ENCODE results near the gene AZIN2.
A peak's percentile ranks its signal among the peaks of the same experiment; 100 is the strongest.

The AZIN2 gene

DNA sequence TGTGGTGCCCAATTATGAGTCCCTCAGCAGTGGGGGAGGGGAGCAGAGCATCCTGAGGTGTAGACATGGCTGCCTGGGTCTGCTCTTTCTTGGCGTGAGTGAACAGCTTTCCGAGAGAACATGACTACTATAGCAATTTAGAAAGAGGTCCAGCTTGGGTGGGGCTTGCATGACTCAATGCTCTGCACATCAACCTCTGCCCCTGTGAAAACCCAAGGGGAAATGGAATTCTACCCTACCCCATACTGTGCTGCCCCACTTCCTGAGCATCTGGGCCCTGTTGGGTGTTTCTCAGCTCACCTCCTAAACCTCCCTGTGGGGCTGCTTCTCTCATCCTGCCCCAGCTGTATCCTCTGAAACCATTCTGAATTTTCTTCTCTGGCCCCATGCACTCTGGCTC, 8.2 kb upstream of the AZIN2 start:
- no peak overlapping the region for H3K4me3 ChIP-seq (ENCODE audit: control insufficient read depth, low read depth, low read length)
- TF ChIP-seq, protein P1, sequence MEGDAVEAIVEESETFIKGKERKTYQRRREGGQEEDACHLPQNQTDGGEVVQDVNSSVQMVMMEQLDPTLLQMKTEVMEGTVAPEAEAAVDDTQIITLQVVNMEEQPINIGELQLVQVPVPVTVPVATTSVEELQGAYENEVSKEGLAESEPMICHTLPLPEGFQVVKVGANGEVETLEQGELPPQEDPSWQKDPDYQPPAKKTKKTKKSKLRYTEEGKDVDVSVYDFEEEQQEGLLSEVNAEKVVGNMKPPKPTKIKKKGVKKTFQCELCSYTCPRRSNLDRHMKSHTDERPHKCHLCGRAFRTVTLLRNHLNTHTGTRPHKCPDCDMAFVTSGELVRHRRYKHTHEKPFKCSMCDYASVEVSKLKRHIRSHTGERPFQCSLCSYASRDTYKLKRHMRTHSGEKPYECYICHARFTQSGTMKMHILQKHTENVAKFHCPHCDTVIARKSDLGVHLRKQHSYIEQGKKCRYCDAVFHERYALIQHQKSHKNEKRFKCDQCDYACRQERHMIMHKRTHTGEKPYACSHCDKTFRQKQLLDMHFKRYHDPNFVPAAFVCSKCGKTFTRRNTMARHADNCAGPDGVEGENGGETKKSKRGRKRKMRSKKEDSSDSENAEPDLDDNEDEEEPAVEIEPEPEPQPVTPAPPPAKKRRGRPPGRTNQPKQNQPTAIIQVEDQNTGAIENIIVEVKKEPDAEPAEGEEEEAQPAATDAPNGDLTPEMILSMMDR (IDR thresholded peaks at IDR 0.05; ENCODE audit: control insufficient read depth, insufficient read depth, low read depth, low read length, missing control alignments) = no peak
- no peak for DNase-seq (ENCODE audit: low read depth)

DNA sequence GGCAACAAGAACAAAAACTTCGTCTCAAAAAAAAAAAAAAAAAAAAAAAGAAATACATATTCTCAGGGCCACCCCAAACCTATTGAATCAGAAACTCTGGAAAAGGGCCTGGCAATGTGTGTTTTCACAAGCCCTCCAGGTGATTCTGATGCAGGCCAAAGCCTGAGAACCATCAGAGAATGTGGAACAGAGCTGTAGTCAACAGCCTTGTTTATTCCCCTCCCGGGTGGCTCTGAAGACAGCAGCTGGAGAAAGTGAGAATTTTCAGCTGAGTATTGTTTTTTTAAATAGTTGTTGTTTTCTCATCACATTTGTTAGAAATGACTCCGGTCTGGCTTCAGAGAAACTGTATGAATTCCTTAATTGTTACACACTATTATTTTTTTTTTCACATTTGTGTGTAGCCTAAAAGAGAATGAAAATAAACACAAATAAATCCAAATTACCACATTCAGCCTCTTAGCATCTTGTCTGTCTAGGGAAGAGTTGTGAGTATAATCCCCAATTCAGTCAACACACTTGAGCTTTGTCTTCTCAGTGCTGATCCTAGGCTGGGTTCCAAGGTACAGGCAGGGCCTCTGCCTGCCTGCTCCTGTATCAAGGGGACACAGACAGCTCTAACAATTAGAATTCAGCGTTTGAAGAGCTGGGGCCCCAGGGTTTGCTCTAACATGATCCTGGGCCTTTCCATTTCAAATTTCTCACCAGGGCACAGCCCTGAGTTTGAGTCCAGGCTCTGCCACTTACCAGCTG, 6.6 kb upstream of the AZIN2 start:
- TF ChIP-seq, protein P1 (IDR thresholded peaks at IDR 0.05; ENCODE audit: control insufficient read depth, insufficient read depth, low read depth, low read length, missing control alignments) = no peak
- no peak overlapping the region for H3K4me3 ChIP-seq (ENCODE audit: control insufficient read depth, low read depth, low read length)
- DNase-seq (ENCODE audit: low read depth) = no peak

DNA sequence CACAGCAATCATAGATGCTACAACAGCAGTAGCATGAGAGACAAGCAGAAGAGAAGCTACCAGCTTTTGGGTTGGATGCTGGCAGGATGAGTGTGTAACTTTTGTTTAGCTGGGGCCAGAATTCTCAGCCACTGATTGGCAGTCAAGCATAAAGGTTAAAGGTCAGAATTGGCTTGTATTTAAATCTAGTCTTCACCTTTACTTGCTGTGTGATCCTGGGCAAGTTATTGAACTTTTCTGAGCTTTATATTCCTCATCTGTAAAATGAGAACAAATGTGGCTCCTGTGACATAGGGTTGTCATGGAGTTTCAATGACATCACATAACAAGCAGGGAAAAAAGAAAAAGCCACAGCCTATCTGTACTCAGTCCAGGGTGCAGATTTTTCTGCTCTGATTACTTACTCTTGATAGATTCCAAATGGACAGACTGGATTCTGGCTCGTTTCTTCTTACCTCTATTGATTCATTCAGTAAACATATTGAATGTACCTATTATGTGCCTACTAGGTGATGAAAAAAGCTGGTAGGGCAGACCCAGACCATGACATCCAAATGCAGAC, 2.8 kb upstream of the AZIN2 start:
- no peak overlapping the region for H3K4me3 ChIP-seq (ENCODE audit: control insufficient read depth, low read depth, low read length)
- DNase-seq (ENCODE audit: low read depth) = no peak
- TF ChIP-seq, protein P1 (IDR thresholded peaks at IDR 0.05; ENCODE audit: control insufficient read depth, insufficient read depth, low read depth, low read length, missing control alignments) = no peak

DNA sequence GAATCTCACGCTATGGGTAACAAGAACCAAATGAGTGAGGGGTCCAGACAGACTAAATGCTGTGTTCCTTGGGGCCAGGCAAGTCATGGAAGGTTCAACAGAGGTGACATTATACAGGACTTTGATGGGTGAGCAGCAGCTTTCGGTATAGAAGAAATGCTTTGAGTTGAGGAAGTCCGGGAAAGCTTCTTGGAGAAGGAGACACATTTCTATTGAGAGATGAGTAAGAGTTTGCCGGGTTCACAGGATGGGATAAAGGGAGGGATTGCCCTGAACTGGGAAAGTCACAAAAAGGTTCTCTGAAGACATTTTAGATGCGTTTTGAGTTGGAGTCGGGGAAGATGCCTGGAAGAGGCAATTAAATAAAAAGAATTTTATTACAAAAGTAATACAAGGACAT, 580 bp upstream of the AZIN2 start:
- no peak for DNase-seq (ENCODE audit: low read depth)
- TF ChIP-seq, protein P1 (IDR thresholded peaks at IDR 0.05; ENCODE audit: control insufficient read depth, insufficient read depth, low read depth, low read length, missing control alignments) = no peak
- peak overlapping the region; percentile 92 for H3K4me3 ChIP-seq (ENCODE audit: control insufficient read depth, low read depth, low read length)

DNA sequence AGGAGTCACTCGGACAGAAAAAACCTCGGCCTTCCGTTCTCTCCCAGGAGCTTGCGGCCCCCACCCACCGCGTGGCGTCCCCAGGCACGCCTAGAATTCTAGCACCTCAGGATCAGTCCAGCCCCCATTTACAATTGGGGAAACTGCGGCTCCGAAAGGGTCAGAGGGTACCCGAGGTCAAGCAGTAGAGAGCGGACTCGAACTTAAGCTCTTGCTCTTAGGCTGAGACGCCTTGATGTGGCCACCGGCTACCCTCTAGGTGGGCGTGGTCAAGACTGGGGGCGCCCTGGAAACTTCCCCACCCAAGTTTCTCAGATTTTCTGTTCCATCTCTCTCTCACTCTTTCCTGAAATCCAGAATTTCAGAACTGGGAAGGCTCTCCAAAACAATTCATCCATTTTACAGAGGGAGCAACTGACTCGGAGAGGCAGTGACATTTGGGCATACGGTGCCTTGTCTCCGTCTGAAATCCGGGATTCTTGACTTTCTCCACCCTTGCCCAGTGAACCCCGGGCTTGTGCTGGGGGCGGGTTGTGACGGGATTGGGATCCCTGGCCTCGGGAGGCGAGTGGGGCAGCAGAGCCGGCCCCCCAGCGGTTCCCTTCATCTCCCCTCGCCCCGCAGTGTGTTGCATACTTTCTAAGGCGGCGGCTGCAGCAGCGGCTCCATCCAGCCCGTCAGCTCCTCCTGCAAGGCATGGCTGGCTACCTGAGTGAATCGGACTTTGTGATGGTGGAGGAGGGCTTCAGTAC, 777 bp downstream of the AZIN2 start:
- TF ChIP-seq, protein P1 (IDR thresholded peaks at IDR 0.05; ENCODE audit: control insufficient read depth, insufficient read depth, low read depth, low read length, missing control alignments) = no peak
- H3K4me3 ChIP-seq (ENCODE audit: control insufficient read depth, low read depth, low read length) = peak overlapping the region; percentile 92
- no peak for DNase-seq (ENCODE audit: low read depth)

DNA sequence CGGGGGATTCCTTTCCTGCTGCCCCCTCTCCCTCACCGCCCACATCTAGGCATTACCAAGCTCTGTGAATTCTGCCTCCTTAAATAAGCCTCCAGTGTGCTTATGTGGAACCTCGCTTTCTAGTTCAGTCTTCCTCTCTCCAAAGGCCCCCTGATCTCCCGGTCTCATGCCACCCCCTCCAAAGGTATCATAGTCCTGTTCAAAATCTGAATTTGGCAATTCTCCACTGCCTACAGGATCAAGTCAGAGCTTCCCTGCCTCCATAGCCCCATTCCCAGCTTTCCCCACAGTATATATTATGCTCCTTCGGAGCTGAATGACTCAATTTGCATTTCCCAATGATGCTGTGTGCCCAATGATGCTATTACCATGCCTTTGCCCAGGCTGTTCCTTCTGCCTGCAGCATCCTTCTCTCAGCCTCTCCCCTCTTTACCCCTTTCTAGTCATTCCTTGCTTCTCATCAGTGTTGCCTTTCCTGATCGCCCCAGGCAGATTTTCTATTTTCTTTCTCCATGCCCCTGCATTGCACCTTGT, 1.7 kb downstream of the AZIN2 start:
- TF ChIP-seq, protein P1 (IDR thresholded peaks at IDR 0.05; ENCODE audit: control insufficient read depth, insufficient read depth, low read depth, low read length, missing control alignments) = no peak
- no peak overlapping the region for H3K4me3 ChIP-seq (ENCODE audit: control insufficient read depth, low read depth, low read length)
- no peak for DNase-seq (ENCODE audit: low read depth)
